Endothelial cell (in vitro differentiated cells): ENCODE data around the gene PRSS50. TPM values are rescaled to one million over a fixed set of nuclear protein-coding genes. Genes with fewer than 3 reads are reported as not detected.
A peak's percentile ranks its signal among the peaks of the same experiment; 100 is the strongest.

Experiments
- DNase-seq: peaks from one replicate; pipeline ENCODE4 v3.0.0; 2021; ENCODE audit warnings: low spot score
- H3K27ac Mint-ChIP-seq: one replicate; pipeline ENCODE4 v1.8.0; 2021; ENCODE audit warnings: mixed read lengths, inconsistent platforms; ENCODE audit not compliant: unreplicated experiment
- H3K27me3 Mint-ChIP-seq: one replicate; pipeline ENCODE4 v1.8.0; 2021; ENCODE audit warnings: mild to moderate bottlenecking, moderate library complexity, mixed read lengths, inconsistent platforms; ENCODE audit not compliant: unreplicated experiment
- H3K36me3 Mint-ChIP-seq: one replicate; pipeline ENCODE4 v1.8.0; 2021; ENCODE audit warnings: mild to moderate bottlenecking, low read depth, mixed read lengths, inconsistent platforms; ENCODE audit not compliant: unreplicated experiment
- H3K4me1 Mint-ChIP-seq: one replicate; pipeline ENCODE4 v1.8.0; 2021; ENCODE audit warnings: mild to moderate bottlenecking, mixed read lengths, inconsistent platforms; ENCODE audit not compliant: unreplicated experiment
- H3K4me3 Mint-ChIP-seq: one replicate; pipeline ENCODE4 v1.8.0; 2021; ENCODE audit warnings: mild to moderate bottlenecking, mixed read lengths, inconsistent platforms; ENCODE audit not compliant: unreplicated experiment
- H3K9me3 Mint-ChIP-seq: one replicate; pipeline ENCODE4 v1.8.0; 2021; ENCODE audit warnings: mixed read lengths, inconsistent platforms; ENCODE audit not compliant: unreplicated experiment
- total RNA-seq: library from RNA; stranded (reverse); fragmentation: NEBNext Ultra II Directional; extraction: Animal tissue kit (Norgen Biotek cat#: 25700); gene quantifications from one replicate; pipeline ENCODE4 v1.2.1, GENCODE V29; 2021; ENCODE audit not compliant: unreplicated experiment
- TF ChIP-seq, protein P1 (sequence below): fragments of 200-600 bp; sonication (generic); IDR thresholded peaks from one replicate; pipeline ENCODE4 v1.5.0; 2021; ENCODE audit warnings: antibody characterized with exemption; ENCODE audit not compliant: unreplicated experiment

PRSS50 gene
- total RNA-seq, 1 donor from 2014 or later, result 0.38 TPM

- Mint-ChIP-seq H3K36me3 (no peaks in the 10 kb centered on the region), H3K9me3 (no peaks in the 10 kb centered on the region), H3K27me3 (peaks cover 12% of the 10 kb centered on the region), H3K4me3 (no peak overlapping the region), H3K4me1 (peaks cover 7% of the 10 kb centered on the region), H3K27ac (no peak overlapping the region)
- TF ChIP-seq, protein P1, sequence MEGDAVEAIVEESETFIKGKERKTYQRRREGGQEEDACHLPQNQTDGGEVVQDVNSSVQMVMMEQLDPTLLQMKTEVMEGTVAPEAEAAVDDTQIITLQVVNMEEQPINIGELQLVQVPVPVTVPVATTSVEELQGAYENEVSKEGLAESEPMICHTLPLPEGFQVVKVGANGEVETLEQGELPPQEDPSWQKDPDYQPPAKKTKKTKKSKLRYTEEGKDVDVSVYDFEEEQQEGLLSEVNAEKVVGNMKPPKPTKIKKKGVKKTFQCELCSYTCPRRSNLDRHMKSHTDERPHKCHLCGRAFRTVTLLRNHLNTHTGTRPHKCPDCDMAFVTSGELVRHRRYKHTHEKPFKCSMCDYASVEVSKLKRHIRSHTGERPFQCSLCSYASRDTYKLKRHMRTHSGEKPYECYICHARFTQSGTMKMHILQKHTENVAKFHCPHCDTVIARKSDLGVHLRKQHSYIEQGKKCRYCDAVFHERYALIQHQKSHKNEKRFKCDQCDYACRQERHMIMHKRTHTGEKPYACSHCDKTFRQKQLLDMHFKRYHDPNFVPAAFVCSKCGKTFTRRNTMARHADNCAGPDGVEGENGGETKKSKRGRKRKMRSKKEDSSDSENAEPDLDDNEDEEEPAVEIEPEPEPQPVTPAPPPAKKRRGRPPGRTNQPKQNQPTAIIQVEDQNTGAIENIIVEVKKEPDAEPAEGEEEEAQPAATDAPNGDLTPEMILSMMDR, result no peak
- peak; percentile 8 for DNase-seq
Measured at GRCh38 chr3:46663591-46664135, 54.0 kb downstream of the PRSS50 start.

GRCh38 chr3:46662771-46663551 lies 54.7 kb downstream of the PRSS50 start:
- Mint-ChIP-seq H3K4me1 (peaks cover 7% of the 10 kb centered on the region), H3K27ac (no peak overlapping the region)

More at GRCh38 chr3:46662771-46663551, 54.7 kb downstream of the PRSS50 start:
- H3K36me3 Mint-ChIP-seq, result no peaks in the 10 kb centered on the region
- H3K27me3 Mint-ChIP-seq, result peaks cover 12% of the 10 kb centered on the region
- TF ChIP-seq, protein P1, result no peak
- DNase-seq, result no peak
- H3K4me3 Mint-ChIP-seq, result no peak overlapping the region
- no peaks in the 10 kb centered on the region for H3K9me3 Mint-ChIP-seq

Other genes starting within 250 kb of the PRSS50 start
- gene RTP3, start 219.9 kb downstream of the PRSS50 start, total RNA-seq, result not detected
- gene LRRC2, start 151.6 kb downstream of the PRSS50 start, total RNA-seq, result 0.23 TPM
- gene FAM240A, start 105.3 kb downstream of the PRSS50 start, total RNA-seq, result not detected
- gene ALS2CL, start 24.2 kb downstream of the PRSS50 start, total RNA-seq, result 5.6 TPM
- gene TMIE, start 16.5 kb downstream of the PRSS50 start, total RNA-seq, result 0.23 TPM
- gene MYL3, start 145.6 kb upstream of the PRSS50 start, total RNA-seq, result not detected
- 6.2 TPM for gene PTH1R, start 159.9 kb upstream of the PRSS50 start, total RNA-seq